GM18873 (cell line): ENCODE measurements around the gene E2F3.
A peak's percentile ranks its signal among the peaks of the same experiment; 100 is the strongest.
"Not testable (repeated sequence)": the region's sequence is repeated elsewhere in the genome, so short reads cannot be mapped to it uniquely, and the experiment has no call there.

ENCODE experiments used
- ATAC-seq: cut with Tn5 transposase; IDR thresholded peaks from one replicate; pipeline ENCODE4 v1.9.1; 2021; ENCODE audit warnings: mild to moderate bottlenecking, moderate library complexity, moderate number of reproducible peaks; ENCODE audit not compliant: unreplicated experiment, low FRiP score

Gene E2F3

GRCh38 chr6:20458027-20458894 lies 56.6 kb downstream of the E2F3 start:
- no peak for ATAC-seq

GRCh38 chr6:20459682-20460081 lies 58.0 kb downstream of the E2F3 start:
- ATAC-seq: no peak

GRCh38 chr6:20461576-20461975 lies 59.9 kb downstream of the E2F3 start:
- no peak for ATAC-seq

- no peak for ATAC-seq
Measured at GRCh38 chr6:20463396-20463795, 61.7 kb downstream of the E2F3 start.

GRCh38 chr6:20464041-20464440 lies 62.4 kb downstream of the E2F3 start:
- ATAC-seq: no peak

GRCh38 chr6:20464847-20465246 lies 63.2 kb downstream of the E2F3 start:
- ATAC-seq: no peak

- not testable (repeated sequence) for ATAC-seq
Measured at GRCh38 chr6:20465616-20466015, 63.9 kb downstream of the E2F3 start.

- peak; percentile 62 for ATAC-seq
Measured at GRCh38 chr6:20467437-20467836, 65.8 kb downstream of the E2F3 start.

- no peak for ATAC-seq
Measured at GRCh38 chr6:20468209-20468608, 66.5 kb downstream of the E2F3 start.

GRCh38 chr6:20472748-20473147 lies 71.1 kb downstream of the E2F3 start:
- ATAC-seq: no peak

GRCh38 chr6:20473518-20473917 lies 71.8 kb downstream of the E2F3 start:
- ATAC-seq: no peak

GRCh38 chr6:20474874-20475542 lies 73.3 kb downstream of the E2F3 start:
- no peak for ATAC-seq

GRCh38 chr6:20476501-20477043 lies 74.9 kb downstream of the E2F3 start:
- no peak for ATAC-seq

- ATAC-seq: no peak
Measured at GRCh38 chr6:20477485-20477884, 75.8 kb downstream of the E2F3 start.

- no peak for ATAC-seq
Measured at GRCh38 chr6:20479060-20479459, 77.4 kb downstream of the E2F3 start.

- ATAC-seq: no peak
Measured at GRCh38 chr6:20479526-20479925, 77.8 kb downstream of the E2F3 start.

GRCh38 chr6:20481281-20481680 lies 79.6 kb downstream of the E2F3 start:
- no peak for ATAC-seq

- ATAC-seq: no peak
Measured at GRCh38 chr6:20483887-20484497, 82.3 kb downstream of the E2F3 start.

GRCh38 chr6:20486641-20487040 lies 85.0 kb downstream of the E2F3 start:
- ATAC-seq: no peak

GRCh38 chr6:20487669-20488375 lies 86.1 kb downstream of the E2F3 start:
- no peak for ATAC-seq

- no peak for ATAC-seq
Measured at GRCh38 chr6:20490591-20490990, 88.9 kb downstream of the E2F3 start.
